ENCODE results near the gene ID2. TPM values are rescaled to one million over a fixed set of nuclear protein-coding genes. Genes with fewer than 3 reads are reported as not detected.
A peak's percentile ranks its signal among the peaks of the same experiment; 100 is the strongest.

ID2 gene
- polyA plus RNA-seq, 3 donors: 282 to 2,821 (median 295) TPM

GRCh38 chr2:8680822-8681760 lies 765 bp upstream of the ID2 start:
- H3K79me2 ChIP-seq (ENCODE audit: insufficient read depth, low read length): peaks cover 36% of the 10 kb centered on the region
- 0% methylated on average over 4 of the region's 30 CpGs for WGBS (ENCODE audit: insufficient coverage)
- peaks cover 1 to 2% of the 10 kb centered on the region in 2 donors for H3K9me3 ChIP-seq (replicated peaks in 1 of 2; ENCODE audit: control insufficient read depth in 1 of 2, insufficient read depth in 1 of 2, low read length in 2 of 2)
- no peak for TF ChIP-seq CTCF (IDR thresholded peaks at IDR 0.05)
- H3K27ac ChIP-seq (ENCODE audit: low read depth in 1 of 2, low read length in 2 of 2): peak overlapping the region; percentile 68 to 83
- peaks cover 2 to 21% (median 13%) of the 10 kb centered on the region in 7 donors for H3K9me3 Mint-ChIP-seq
- H2AFZ ChIP-seq (ENCODE audit: insufficient read depth, low read depth, low read length, poor library complexity, severe bottlenecking): peak overlapping the region; percentile 66
- H3K36me3 ChIP-seq (replicated peaks in 1 of 2; ENCODE audit: control insufficient read depth in 1 of 2, insufficient read depth in 2 of 2, low read length in 2 of 2): no peaks in the 10 kb centered on the region
- H3K36me3 Mint-ChIP-seq: peaks cover 13 to 26% of the 10 kb centered on the region in 2 donors
- peak overlapping the region; percentile 90 to 98 (median 92) for H3K27ac Mint-ChIP-seq
- H3K4me1 Mint-ChIP-seq: peaks cover 45% of the 10 kb centered on the region
- H3K9ac ChIP-seq (ENCODE audit: insufficient read depth, low read length, poor library complexity, severe bottlenecking): peak overlapping the region; percentile 53
- peak overlapping the region; percentile 69 for H3K4me2 ChIP-seq (replicated peaks; ENCODE audit: extremely low read depth, low read length, poor library complexity, severe bottlenecking)
- H4K20me1 ChIP-seq (ENCODE audit: insufficient read depth, low read length): peaks cover 29% of the 10 kb centered on the region
- H3K4me3 ChIP-seq (replicated peaks in 1 of 3; ENCODE audit: low read depth in 2 of 3, low read length in 3 of 3): peak overlapping the region; percentile 59 to 83 (median 66)
- DNase-seq: peak; percentile 48 to 69 (median 68)
- intact Hi-C loops (cut with micrococcal nuclease): loop anchor here (5.0 to 10.0 kb wide), 9 partner anchors 99 to 1586 kb away; no protein-coding TSS in a partner anchor
- peaks cover 28 to 44% (median 32%) of the 10 kb centered on the region in 3 donors for H3K27me3 Mint-ChIP-seq (ENCODE audit: low read depth in 3 of 3)
- peak overlapping the region; percentile 85 to 92 for H3K4me3 Mint-ChIP-seq
- H3K27me3 ChIP-seq (ENCODE audit: control insufficient read depth in 2 of 2, insufficient read depth in 2 of 2, low read length in 2 of 2): peaks cover 20 to 36% of the 10 kb centered on the region in 2 donors
- H3K4me1 ChIP-seq (ENCODE audit: control insufficient read depth in 1 of 2, insufficient read depth in 2 of 2, low read length in 2 of 2): peaks cover 47 to 59% of the 10 kb centered on the region in 2 donors

Measured in CD14-positive monocyte (primary cell).